GM12891 (cell line): ENCODE data around the gene TBC1D22A.

ENCODE experiments used
- DNase-seq: peaks from one replicate; pipeline ENCODE4 v3.0.0; 2011; ENCODE audit warnings: low spot score; ENCODE audit not compliant: insufficient read length
- FAIRE-seq: peaks from 2 replicates; lab custom pipeline; 2011; peaks lifted over from hg19 to GRCh38; lab: Jason Lieb, UNC
- PAX5 ChIP-seq: IDR thresholded peaks from 2 replicates; pipeline ENCODE4 v1.6.1; 2011; ENCODE audit warnings: low read length, moderate library complexity, mild to moderate bottlenecking; ENCODE audit not compliant: insufficient read depth, severe bottlenecking
- POLR2A ChIP-seq: IDR thresholded peaks from 2 replicates; pipeline ENCODE4 v1.6.1; 2011; ENCODE audit warnings: low read depth, low read length, control low read depth
- POLR2AphosphoS5 ChIP-seq: IDR thresholded peaks from 2 replicates; pipeline ENCODE4 v1.6.1; 2011; ENCODE audit warnings: low read depth, low read length, control low read depth
- POU2F2 ChIP-seq: IDR thresholded peaks from 2 replicates; pipeline ENCODE4 v1.6.1; 2011; ENCODE audit warnings: low read depth, mild to moderate bottlenecking, control low read depth, low read length, moderate library complexity
- SPI1 ChIP-seq: IDR thresholded peaks from 2 replicates; pipeline ENCODE4 v1.6.1; 2011; ENCODE audit warnings: low read depth, low read length, control low read depth
- TAF1 ChIP-seq: IDR thresholded peaks from 2 replicates; pipeline ENCODE4 v1.6.1; 2011; ENCODE audit warnings: low read depth, low read length, control low read depth

Gene TBC1D22A

DNA sequence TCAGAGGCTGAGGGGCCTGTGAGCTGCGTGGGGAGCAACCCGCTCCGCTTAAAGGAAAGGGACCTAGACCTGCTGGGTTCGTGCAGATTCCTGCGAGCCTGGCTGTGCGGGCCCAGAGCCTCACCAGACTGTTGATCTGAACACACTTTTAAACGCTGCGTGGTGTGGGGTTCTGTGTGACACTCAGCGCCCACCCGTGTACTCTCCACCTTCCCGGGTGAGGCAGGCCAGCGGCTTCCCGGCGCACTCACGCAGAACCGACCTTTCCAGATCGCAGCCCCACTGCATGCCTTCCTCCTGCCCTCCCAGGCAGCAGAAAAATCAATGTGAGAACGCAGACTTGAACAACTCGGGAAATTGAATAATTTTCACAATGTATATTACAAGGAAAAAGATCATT, 388.6 kb downstream of the TBC1D22A start:
- FAIRE-seq = no peak
- no peak for DNase-seq
- TF ChIP-seq TAF1 (no peak), SPI1 (no peak), PAX5 (no peak), POLR2A (no peak), POLR2AphosphoS5 (no peak), POU2F2 (no peak)

DNA sequence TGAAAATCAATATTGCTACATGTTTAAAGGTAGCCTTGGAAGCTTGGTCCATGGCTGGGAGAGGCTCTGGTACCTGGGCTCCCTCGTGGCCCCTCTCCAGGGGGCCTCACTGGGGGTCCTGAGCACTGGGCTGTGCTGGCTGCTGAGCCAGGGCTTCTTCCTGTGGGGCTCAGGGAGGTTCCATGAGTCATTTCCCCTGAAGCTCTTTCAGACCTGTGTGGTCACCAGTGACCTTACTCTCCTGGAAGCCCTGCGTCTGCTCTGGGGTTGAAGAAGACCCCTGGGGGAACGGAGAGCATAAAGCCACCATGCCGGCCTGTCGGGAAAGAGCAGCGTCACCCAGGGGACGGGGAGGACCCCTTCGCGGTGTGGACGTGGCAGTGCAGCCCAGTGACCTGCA, 389.0 kb downstream of the TBC1D22A start:
- TF ChIP-seq POLR2AphosphoS5 = no peak
- no peak for TF ChIP-seq SPI1
- TF ChIP-seq POLR2A = no peak
- no peak for TF ChIP-seq TAF1
- TF ChIP-seq PAX5 = no peak
- no peak for TF ChIP-seq POU2F2
- DNase-seq = no peak

DNA sequence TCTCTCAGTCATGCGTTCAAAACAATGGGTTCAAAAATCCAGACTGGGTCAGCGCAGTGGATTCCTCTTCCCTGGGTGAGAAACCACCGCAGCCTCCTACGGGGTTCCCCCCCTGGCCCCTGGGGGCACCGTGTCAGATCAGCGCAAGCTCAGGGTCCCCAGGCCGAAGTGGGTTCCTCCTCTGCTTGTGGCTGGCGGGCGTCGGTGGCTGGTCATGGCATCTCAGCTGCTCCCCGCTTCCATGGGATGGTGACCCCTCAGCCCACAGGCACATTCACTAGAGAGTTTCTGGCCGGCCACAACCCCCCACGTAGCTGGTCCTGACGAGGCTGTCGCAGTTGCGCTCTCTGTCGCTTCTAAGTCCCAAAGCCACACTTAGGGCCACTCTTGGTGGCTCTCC, 389.8 kb downstream of the TBC1D22A start:
- FAIRE-seq = no peak
- DNase-seq = no peak
- TF ChIP-seq POU2F2 (no peak), POLR2A (no peak), POLR2AphosphoS5 (no peak), PAX5 (no peak), TAF1 (no peak), SPI1 (no peak)

More for the DNA sequence above, 389.0 kb downstream of the TBC1D22A start:
- no peak for FAIRE-seq

DNA sequence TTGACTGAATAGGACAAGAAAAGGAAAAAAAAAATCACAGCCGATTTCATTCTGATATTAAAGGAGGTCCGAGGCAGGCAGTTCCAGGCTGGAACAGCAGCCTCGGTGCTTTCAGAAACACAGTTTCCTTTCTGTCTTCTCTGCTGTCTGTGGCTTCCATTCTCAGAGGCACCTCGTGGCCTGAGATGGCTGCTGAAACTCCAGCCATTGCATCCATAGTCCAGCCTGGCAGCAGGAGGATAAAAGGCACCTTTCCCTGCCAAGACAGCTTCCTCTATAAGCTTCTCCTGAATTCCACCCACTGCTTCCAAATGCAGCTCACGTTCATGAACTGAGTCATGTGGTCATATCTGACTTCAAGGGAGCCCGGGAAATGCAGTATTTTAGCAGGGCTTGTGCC, 390.5 kb downstream of the TBC1D22A start:
- DNase-seq = no peak
- FAIRE-seq = no peak
- TF ChIP-seq SPI1 (no peak), PAX5 (no peak), POLR2A (no peak), TAF1 (no peak), POU2F2 (no peak), POLR2AphosphoS5 (no peak)

DNA sequence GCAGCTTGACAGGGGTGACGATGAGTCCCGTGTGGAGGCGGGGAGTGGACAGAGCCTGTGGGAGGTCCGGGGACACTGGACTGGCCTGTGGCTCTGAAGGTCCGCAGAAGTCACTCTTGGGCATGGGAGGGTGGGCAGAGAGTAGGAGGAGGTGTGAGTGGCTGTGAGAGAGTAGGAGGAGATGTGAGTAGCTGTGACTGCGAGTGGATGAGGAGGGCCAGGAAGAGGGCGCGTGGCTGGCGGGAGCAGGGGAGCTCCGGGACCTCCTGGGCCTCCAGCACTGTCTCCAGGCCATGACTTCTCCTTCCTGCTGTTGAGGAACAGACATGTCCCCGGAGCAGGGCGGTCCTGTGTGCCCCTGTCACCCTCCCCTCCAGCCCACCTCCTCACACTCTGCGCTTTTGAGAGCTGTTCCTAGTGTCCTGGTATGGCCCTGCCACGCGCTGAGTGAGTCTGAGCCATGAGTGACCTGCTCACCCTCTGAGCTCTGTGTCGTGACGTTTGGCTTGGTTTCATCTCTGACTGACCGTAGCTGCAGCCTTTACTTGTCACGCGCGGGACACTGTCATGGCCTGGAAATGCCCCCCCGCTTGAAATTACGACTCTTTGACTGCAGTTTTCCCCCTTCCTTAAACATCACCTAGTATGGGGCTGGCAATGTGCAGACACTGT, 391.5 kb downstream of the TBC1D22A start:
- TF ChIP-seq POLR2A = no peak
- TF ChIP-seq POU2F2 = no peak
- no peak for TF ChIP-seq SPI1
- no peak for TF ChIP-seq PAX5
- TF ChIP-seq TAF1 = no peak
- TF ChIP-seq POLR2AphosphoS5 = no peak
- DNase-seq (no peak), FAIRE-seq (no peak)

DNA sequence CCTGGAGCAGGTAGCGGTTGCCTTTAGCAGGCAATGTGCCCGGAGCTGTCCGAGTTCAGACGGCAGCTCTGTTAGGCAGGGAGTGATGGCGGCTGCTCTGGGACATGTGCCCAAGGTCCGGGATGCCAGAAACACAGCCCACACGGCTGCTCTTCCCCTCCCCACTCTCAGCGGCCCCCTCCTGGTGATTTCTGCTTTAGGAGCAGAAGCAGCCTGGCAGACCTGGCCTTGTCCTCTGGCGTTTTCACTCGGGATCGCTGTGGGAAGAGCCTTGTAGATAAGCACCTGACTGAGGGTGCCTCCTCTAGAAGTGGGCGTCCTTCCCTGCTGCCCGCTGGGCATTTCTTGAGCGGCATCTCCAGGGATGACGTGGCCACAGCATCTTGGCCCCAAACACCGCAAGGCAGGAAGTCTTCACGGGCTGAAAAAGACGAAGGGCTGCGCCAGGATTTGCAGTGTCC, 392.2 kb downstream of the TBC1D22A start:
- no peak for DNase-seq
- no peak for FAIRE-seq
- TF ChIP-seq POLR2AphosphoS5 (no peak), SPI1 (no peak), POLR2A (no peak), POU2F2 (no peak), PAX5 (no peak), TAF1 (no peak)

DNA sequence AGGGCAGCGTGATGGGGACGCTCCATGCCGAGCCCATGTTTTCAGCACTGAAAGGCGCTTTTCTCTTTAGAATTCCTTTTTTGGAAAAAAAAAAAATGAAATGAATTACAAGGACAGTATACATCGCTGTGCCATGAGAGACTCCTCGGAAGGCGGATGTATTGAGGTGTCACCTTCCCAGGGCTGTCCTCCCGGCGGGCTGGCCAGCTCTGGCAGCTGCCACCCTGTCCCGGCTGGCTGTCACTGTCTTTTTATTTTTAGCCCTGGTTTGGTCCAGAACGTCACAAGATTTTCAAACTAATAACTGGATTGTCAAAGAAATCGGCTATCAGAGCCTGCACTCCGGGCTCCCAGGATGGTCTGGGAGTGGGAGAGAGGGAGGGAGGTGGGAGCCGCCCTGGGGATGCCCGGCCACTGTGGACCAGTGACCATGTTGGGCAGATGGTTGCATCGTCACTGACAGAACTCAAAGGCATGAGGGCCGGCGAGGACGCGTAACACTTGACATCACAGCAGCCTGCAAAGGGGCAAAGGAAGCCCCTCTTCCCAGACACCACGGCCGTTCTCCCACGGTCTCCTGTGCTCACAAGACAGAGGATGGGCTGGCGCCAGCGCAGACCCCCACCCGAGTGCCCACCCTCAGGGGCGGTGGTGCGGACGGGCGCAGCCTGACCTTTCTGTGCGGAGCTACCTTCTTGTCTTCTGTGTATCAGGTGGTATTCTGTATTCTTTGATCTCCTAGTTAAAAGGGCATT, 392.9 kb downstream of the TBC1D22A start:
- no peak for DNase-seq
- FAIRE-seq = no peak
- no peak for TF ChIP-seq POU2F2
- TF ChIP-seq POLR2A = no peak
- TF ChIP-seq SPI1 = no peak
- no peak for TF ChIP-seq POLR2AphosphoS5
- TF ChIP-seq PAX5 = no peak
- TF ChIP-seq TAF1 = no peak

DNA sequence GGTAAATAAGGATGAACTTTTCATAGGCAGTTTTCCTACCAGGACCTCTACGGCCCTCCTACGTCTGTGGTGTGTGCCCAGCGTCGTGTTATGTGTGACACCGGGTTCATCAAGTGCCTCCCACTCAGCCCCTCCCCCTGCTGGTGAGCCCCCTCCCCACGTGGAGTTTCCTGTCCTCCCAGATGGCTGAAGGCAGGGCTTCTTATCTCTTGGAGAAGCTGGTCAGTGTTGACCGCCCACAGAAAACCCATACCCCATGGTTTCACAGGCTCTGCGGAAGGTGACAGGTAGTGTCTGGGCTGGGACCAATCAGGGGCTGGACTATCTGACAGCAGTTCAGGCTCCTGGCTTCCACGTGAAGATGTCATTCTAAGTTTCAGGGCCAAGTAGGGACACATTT, 393.5 kb downstream of the TBC1D22A start:
- TF ChIP-seq TAF1 (no peak), PAX5 (no peak), POLR2AphosphoS5 (no peak), SPI1 (no peak), POLR2A (no peak), POU2F2 (no peak)
- no peak for FAIRE-seq

DNA sequence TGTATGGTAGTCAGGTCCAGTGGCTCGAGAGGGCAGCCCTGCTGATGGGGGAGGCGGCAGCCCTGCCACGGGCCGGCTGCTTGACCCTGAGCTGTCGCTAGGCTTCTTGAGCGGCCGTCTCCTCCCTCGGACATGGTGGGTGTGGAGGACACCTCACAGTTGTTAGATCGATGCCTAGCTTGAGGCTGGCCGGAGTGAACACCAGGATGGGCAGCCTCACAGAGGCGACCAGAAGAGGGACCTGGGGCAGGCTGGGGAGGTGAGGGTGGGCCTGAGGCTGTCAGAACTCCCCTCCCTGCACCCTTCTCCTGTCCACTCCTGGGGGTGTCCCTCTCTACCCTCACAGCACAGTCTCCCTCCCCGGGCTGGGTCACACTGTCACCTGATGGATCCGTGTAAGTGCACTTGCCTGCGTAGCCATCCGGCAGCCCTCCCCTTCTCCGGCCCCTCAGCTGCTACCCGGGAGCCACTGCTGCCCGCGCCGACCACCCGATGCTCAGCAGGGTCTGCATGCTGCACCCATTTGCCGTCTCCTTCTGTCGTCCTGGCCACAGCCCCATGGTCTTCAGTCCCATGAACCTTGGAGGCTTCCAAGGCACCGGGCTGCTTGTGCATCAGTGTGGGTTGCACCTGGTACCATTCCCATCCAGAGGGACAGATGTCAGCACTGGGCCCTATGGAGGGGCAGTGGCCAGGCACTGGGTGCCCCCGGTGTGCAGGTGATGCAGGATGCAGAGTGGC, 394.1 kb downstream of the TBC1D22A start:
- FAIRE-seq (no peak), DNase-seq (no peak)
- TF ChIP-seq SPI1 (no peak), PAX5 (no peak), POLR2AphosphoS5 (no peak), TAF1 (no peak), POU2F2 (no peak), POLR2A (no peak)

More for the DNA sequence above, 393.5 kb downstream of the TBC1D22A start:
- DNase-seq = no peak
